GM12872 (cell line): ENCODE measurements around the gene TARS3.

Source experiments
- CTCF ChIP-seq: IDR thresholded peaks from 3 replicates; pipeline ENCODE4 v1.5.1; 2011; ENCODE audit warnings: low read depth, mild to moderate bottlenecking, low read length, moderate library complexity; ENCODE audit not compliant: insufficient read depth

The TARS3 gene

GRCh38 chr15:101607108-101607507 is 117.2 kb downstream of the TARS3 start:
- no peak for TF ChIP-seq CTCF

DNA sequence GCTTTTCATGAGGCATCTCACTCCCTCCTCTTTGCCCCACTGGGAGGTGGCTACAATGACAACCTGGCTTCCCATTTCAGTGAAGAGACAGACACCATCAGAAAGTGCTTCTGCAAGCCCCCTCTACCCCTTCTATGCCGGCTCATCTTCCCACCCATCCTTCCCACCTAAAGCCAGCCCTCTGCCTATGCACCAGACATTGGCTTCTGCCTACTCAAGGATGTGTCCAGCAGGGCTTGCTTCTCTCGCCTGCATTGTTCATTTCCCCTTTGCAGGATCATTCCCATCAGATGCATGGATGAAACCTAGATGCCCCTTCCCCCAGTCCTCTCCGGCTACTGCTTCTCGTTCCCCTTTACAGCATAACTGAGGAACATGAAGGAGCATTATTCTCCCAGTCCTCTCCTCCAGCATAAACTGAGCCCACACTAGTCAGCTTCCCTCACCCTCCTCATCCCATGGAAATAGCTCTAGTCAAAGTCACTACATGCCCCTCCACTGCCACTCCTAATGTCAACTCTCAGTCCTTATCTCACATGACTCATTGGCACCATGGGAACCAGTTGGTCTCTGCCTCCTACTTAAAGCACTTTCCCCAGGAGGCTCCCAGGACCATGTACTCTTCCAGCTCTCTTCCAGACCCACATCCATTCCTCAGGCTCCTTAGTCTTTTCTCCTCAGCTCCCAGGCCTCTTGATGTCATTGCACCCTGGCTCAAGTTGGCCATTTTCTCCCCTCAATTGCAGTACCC is 120.0 kb downstream of the TARS3 start:
- no peak for TF ChIP-seq CTCF
